CD14-positive monocyte (primary cell): Measurements from ENCODE around the gene ANK2. TPM values are rescaled to one million over a fixed set of nuclear protein-coding genes. Genes with fewer than 3 reads are reported as not detected.

ENCODE experiments used
- DNase-seq, 3 donors: peaks; one replicate each; pipeline ENCODE4 v3.0.0-alpha.2; 2011 to 2022
- H2AFZ ChIP-seq: 2 replicates; pipeline ENCODE4 v1.6.0; 2012; ENCODE audit warnings: mild to moderate bottlenecking, low read depth, low read length, inconsistent platforms; ENCODE audit not compliant: insufficient read depth, poor library complexity, severe bottlenecking
- H3K27ac ChIP-seq, 2 donors: 1 replicate in 1 of 2; 2 replicates in 1 of 2; pipeline ENCODE4 v1.5.1; 2012 to 2013; ENCODE audit warnings: low read length in 2 of 2, control low read depth in 1 of 2, inconsistent platforms in 1 of 2, low read depth in 1 of 2, mild to moderate bottlenecking in 1 of 2
- H3K27me3 ChIP-seq, 2 donors: one replicate each; pipeline versions ENCODE4 v1.6.0 to v1.6.1; 2011 to 2013; ENCODE audit warnings: low read length in 2 of 2; ENCODE audit not compliant: control insufficient read depth in 2 of 2, insufficient read depth in 2 of 2
- H3K36me3 ChIP-seq, 2 donors: replicated peaks in 1 of 2; 1 replicate in 1 of 2; 2 replicates in 1 of 2; pipeline versions ENCODE4 v1.5.1 to v1.6.1; 2012 to 2013; ENCODE audit warnings: low read length in 2 of 2, control low read depth in 1 of 2, inconsistent platforms in 1 of 2, mild to moderate bottlenecking in 1 of 2; ENCODE audit not compliant: insufficient read depth in 2 of 2, control insufficient read depth in 1 of 2
- H3K4me1 ChIP-seq, 2 donors: 1 replicate in 1 of 2; 2 replicates in 1 of 2; pipeline versions ENCODE4 v1.5.1 to v1.6.1; 2012 to 2013; ENCODE audit warnings: low read length in 2 of 2, control low read depth in 1 of 2, inconsistent platforms in 1 of 2, mild to moderate bottlenecking in 1 of 2, moderate library complexity in 1 of 2; ENCODE audit not compliant: insufficient read depth in 2 of 2, control insufficient read depth in 1 of 2
- H3K4me2 ChIP-seq: replicated peaks from 2 replicates; pipeline ENCODE3; 2012; ENCODE audit warnings: low read length, moderate library complexity, mild to moderate bottlenecking; ENCODE audit not compliant: poor library complexity, severe bottlenecking; ENCODE audit errors: extremely low read depth
- H3K4me3 ChIP-seq, 3 experiments: fragments of 200-600 bp in 1 of 3; sonication (generic) in 1 of 3; replicated peaks in 1 of 3; 1 replicate in 2 of 3; 2 replicates in 1 of 3; pipeline ENCODE4 v1.5.1; 2011 to 2013; ENCODE audit warnings: low read length in 3 of 3, mild to moderate bottlenecking in 3 of 3, control low read depth in 2 of 3, low read depth in 2 of 3, inconsistent platforms in 1 of 3, moderate library complexity in 1 of 3
- H3K79me2 ChIP-seq: 2 replicates; pipeline ENCODE4 v1.6.0; 2012; ENCODE audit warnings: mild to moderate bottlenecking, control low read depth, inconsistent platforms, low read length, moderate library complexity; ENCODE audit not compliant: insufficient read depth
- H3K9ac ChIP-seq: 2 replicates; pipeline ENCODE4 v1.6.0; 2017; ENCODE audit warnings: low read length, mild to moderate bottlenecking; ENCODE audit not compliant: insufficient read depth, poor library complexity, severe bottlenecking
- H3K9me3 ChIP-seq, 2 donors: replicated peaks in 1 of 2; 1 replicate in 1 of 2; 2 replicates in 1 of 2; pipeline versions ENCODE4 v1.5.1 to v1.6.1; 2012 to 2013; ENCODE audit warnings: low read length in 2 of 2, control low read depth in 1 of 2; ENCODE audit not compliant: control insufficient read depth in 1 of 2, insufficient read depth in 1 of 2
- H4K20me1 ChIP-seq: 2 replicates; pipeline ENCODE4 v1.6.0; 2012; ENCODE audit warnings: mild to moderate bottlenecking, low read length, control low read depth, moderate library complexity; ENCODE audit not compliant: insufficient read depth
- H3K27ac Mint-ChIP-seq, 7 donors: one replicate each; pipeline ENCODE4 v1.8.0; 2020; ENCODE audit warnings: mild to moderate bottlenecking in 7 of 7, mixed read lengths in 7 of 7, moderate library complexity in 6 of 7, inconsistent platforms in 2 of 7
- H3K27me3 Mint-ChIP-seq, 3 donors: one replicate each; pipeline ENCODE4 v1.8.0; 2021 to 2022; ENCODE audit warnings: low read depth in 3 of 3, mild to moderate bottlenecking in 3 of 3, mixed read lengths in 3 of 3, moderate library complexity in 3 of 3, inconsistent platforms in 1 of 3
- H3K36me3 Mint-ChIP-seq, 2 donors: one replicate each; pipeline ENCODE4 v1.8.0; 2020; ENCODE audit warnings: mixed read lengths in 2 of 2, inconsistent platforms in 1 of 2, mild to moderate bottlenecking in 1 of 2
- H3K4me1 Mint-ChIP-seq: one replicate; pipeline ENCODE4 v1.8.0; 2020; ENCODE audit warnings: mild to moderate bottlenecking, mixed read lengths
- H3K4me3 Mint-ChIP-seq, 2 donors: one replicate each; pipeline ENCODE4 v1.8.0; 2020; ENCODE audit warnings: mild to moderate bottlenecking in 2 of 2, mixed read lengths in 2 of 2, moderate library complexity in 1 of 2
- H3K9me3 Mint-ChIP-seq, 7 donors: one replicate each; pipeline ENCODE4 v1.8.0; 2020 to 2022; ENCODE audit warnings: mixed read lengths in 7 of 7, mild to moderate bottlenecking in 6 of 7, moderate library complexity in 6 of 7, inconsistent platforms in 2 of 7
- WGBS: methylation state at CpG from one replicate; pipeline ENCODE4 v1.1.5; 2013; ENCODE audit warnings: missing lambda C conversion rate; ENCODE audit not compliant: insufficient coverage; 5-methylcytosine and 5-hydroxymethylcytosine counted together
- intact Hi-C, 2 donors: fragments of 100-400 bp; cut with micrococcal nuclease; formaldehyde crosslinking; loops; one replicate each; pipeline versions ENCODE4 v1.15.0 to v1.15.1; 2023
- polyA plus RNA-seq, 3 donors: library from polyadenylated mRNA; depleted of rRNA in 1 of 3; unstranded in 2 of 3; stranded (reverse) in 1 of 3; fragments of 300-500 nt in 2 of 3; fragments of >200 nt in 1 of 3; fragmentation: Illumina TruSeq in 2 of 3; gene quantifications; 1 replicate in 2 of 3; 2 replicates in 1 of 3; pipeline ENCODE4 v1.2.3, GENCODE V29; 2012 to 2021
- TF ChIP-seq, protein P1 (sequence below): fragments of 200-600 bp; IDR thresholded peaks from one replicate; pipeline ENCODE4 v1.8.0; 2022; ENCODE audit warnings: antibody characterized with exemption, mild to moderate bottlenecking

Gene ANK2
- polyA plus RNA-seq, 3 donors = not detected

- Histone ChIP-seq H3K4me3 (no peak overlapping the region), H3K36me3 (no peaks in the 10 kb centered on the region), H3K27me3 (no peaks in the 10 kb centered on the region), H3K4me1 (no peaks in the 10 kb centered on the region), H3K9me3 (no peaks in the 10 kb centered on the region), H3K27ac (no peak overlapping the region), H2AFZ (no peak overlapping the region), H3K9ac (no peak overlapping the region), H4K20me1 (no peaks in the 10 kb centered on the region), H3K4me2 (no peak overlapping the region), H3K79me2 (no peaks in the 10 kb centered on the region)
- Mint-ChIP-seq H3K4me3 (no peak overlapping the region), H3K36me3 (no peaks in the 10 kb centered on the region), H3K27me3 (no peaks in the 10 kb centered on the region), H3K4me1 (no peaks in the 10 kb centered on the region), H3K9me3 (peaks cover 0 to 1% (median 0%) of the 10 kb centered on the region in 7 donors), H3K27ac (no peak overlapping the region)
- no peak for DNase-seq
- WGBS = 70% methylated on average over 2 of the region's 4 CpGs
- TF ChIP-seq, protein P1, sequence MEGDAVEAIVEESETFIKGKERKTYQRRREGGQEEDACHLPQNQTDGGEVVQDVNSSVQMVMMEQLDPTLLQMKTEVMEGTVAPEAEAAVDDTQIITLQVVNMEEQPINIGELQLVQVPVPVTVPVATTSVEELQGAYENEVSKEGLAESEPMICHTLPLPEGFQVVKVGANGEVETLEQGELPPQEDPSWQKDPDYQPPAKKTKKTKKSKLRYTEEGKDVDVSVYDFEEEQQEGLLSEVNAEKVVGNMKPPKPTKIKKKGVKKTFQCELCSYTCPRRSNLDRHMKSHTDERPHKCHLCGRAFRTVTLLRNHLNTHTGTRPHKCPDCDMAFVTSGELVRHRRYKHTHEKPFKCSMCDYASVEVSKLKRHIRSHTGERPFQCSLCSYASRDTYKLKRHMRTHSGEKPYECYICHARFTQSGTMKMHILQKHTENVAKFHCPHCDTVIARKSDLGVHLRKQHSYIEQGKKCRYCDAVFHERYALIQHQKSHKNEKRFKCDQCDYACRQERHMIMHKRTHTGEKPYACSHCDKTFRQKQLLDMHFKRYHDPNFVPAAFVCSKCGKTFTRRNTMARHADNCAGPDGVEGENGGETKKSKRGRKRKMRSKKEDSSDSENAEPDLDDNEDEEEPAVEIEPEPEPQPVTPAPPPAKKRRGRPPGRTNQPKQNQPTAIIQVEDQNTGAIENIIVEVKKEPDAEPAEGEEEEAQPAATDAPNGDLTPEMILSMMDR = no peak
- intact Hi-C loops = no loop called here
These were observed 290.0 kb downstream of the ANK2 start for GRCh38 chr4:113339430-113339813.

DNA sequence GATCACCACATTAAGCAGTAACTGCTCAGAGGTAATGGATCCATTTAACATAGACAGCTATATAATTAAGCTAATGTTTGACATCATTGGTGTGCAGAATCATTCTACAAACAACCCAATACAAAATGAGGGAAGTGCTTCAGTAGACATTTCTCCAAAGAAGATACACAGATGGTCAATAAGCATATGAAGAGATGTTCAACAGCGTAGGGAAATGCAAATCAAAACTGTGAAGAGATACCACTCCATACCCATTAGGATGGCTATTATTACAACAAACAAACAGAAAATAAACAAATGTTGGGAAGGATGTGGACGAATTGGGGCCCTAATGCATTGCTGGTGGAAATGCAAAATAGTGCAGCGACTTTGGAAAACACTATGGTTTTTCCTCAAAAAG lies 294.6 kb downstream of the ANK2 start:
- Histone ChIP-seq H3K4me1 (no peaks in the 10 kb centered on the region), H3K27ac (no peak overlapping the region), H3K9me3 (no peaks in the 10 kb centered on the region), H2AFZ (no peak overlapping the region), H4K20me1 (no peaks in the 10 kb centered on the region), H3K4me3 (no peak overlapping the region), H3K9ac (no peak overlapping the region), H3K4me2 (no peak overlapping the region), H3K79me2 (no peaks in the 10 kb centered on the region), H3K27me3 (no peaks in the 10 kb centered on the region), H3K36me3 (no peaks in the 10 kb centered on the region)
- WGBS = no CpG with 5 or more reads among the region's 3 CpGs
- intact Hi-C loops = no loop called here
- TF ChIP-seq, protein P1 = no peak
- peaks cover 0 to 4% (median 0%) of the 10 kb centered on the region in 3 donors for H3K27me3 Mint-ChIP-seq
- H3K36me3 Mint-ChIP-seq = no peaks in the 10 kb centered on the region
- DNase-seq = no peak
- no peak overlapping the region for H3K27ac Mint-ChIP-seq
- H3K4me3 Mint-ChIP-seq = no peak overlapping the region
- H3K4me1 Mint-ChIP-seq = no peaks in the 10 kb centered on the region
- H3K9me3 Mint-ChIP-seq = peaks cover 0 to 1% (median 0%) of the 10 kb centered on the region in 7 donors
